HepG2 (cell line): ENCODE data around the gene NRSN2. TPM values are rescaled to one million over a fixed set of nuclear protein-coding genes. Genes with fewer than 3 reads are reported as not detected.

Source experiments
- ETV6 ChIP-seq: sonication (generic); formaldehyde crosslinking; conservative IDR thresholded peaks from 2 replicates; pipeline ENCODE4 v1.4.0; 2020; ENCODE audit warnings: missing genetic modification reagents
- KLF12 ChIP-seq: sonication (generic); formaldehyde crosslinking; IDR thresholded peaks from 2 replicates; pipeline ENCODE4 v1.4.0; 2020; ENCODE audit warnings: missing genetic modification reagents, borderline replicate concordance
- NCOA2 ChIP-seq: sonication (generic); formaldehyde crosslinking; IDR thresholded peaks from 2 replicates; pipeline ENCODE4 v1.8.0; 2022; ENCODE audit warnings: inconsistent platforms
- NFYB ChIP-seq: sonication (generic); formaldehyde crosslinking; IDR thresholded peaks from 2 replicates; pipeline ENCODE4 v1.4.0; 2020; ENCODE audit warnings: missing genetic modification reagents
- NPAS2 ChIP-seq: sonication (generic); formaldehyde crosslinking; IDR thresholded peaks from 2 replicates; pipeline ENCODE4 v1.8.0; 2022; ENCODE audit warnings: mild to moderate bottlenecking, missing genetic modification reagents, borderline replicate concordance
- NR3C1 ChIP-seq: sonication (generic); formaldehyde crosslinking; IDR thresholded peaks from 2 replicates; pipeline ENCODE4 v1.4.0; 2020; ENCODE audit warnings: missing genetic modification reagents
- POLR2AphosphoS2 ChIP-seq: IDR thresholded peaks from 2 replicates; pipeline ENCODE4 v1.6.1; 2011; ENCODE audit warnings: low read depth, low read length, improper control_type of control experiment
- PTBP1 ChIP-seq: fragments of 200-400 bp; formaldehyde crosslinking; IDR thresholded peaks from 2 replicates; pipeline ENCODE4 v1.6.1; 2018; ENCODE audit warnings: low read length, low read depth; ENCODE audit not compliant: poor library complexity, severe bottlenecking
- SNRNP70 ChIP-seq: fragments of 200-400 bp; formaldehyde crosslinking; IDR thresholded peaks from 2 replicates; pipeline ENCODE4 v1.6.1; 2017; ENCODE audit warnings: mild to moderate bottlenecking, low read depth, low read length, moderate library complexity
- SP1 ChIP-seq, 2 experiments: fragments of 450-650 bp in 1 of 2; sonication (generic) in 1 of 2; formaldehyde crosslinking in 1 of 2; IDR thresholded peaks; 2 replicates each; pipeline versions ENCODE4 v1.4.0 to v1.6.1; 2016 to 2020; ENCODE audit warnings: missing genetic modification reagents in 1 of 2
- SYNCRIP ChIP-seq: fragments of 200-400 bp; formaldehyde crosslinking; IDR thresholded peaks from 2 replicates; pipeline ENCODE4 v1.6.1; 2018; ENCODE audit warnings: mild to moderate bottlenecking, low read depth, low read length; ENCODE audit not compliant: insufficient read depth
- ZNF557 ChIP-seq: sonication (generic); formaldehyde crosslinking; IDR thresholded peaks from 2 replicates; pipeline ENCODE4 v1.4.0; 2020; ENCODE audit warnings: missing genetic modification reagents
- ZNF709 ChIP-seq: sonication (generic); formaldehyde crosslinking; IDR thresholded peaks from 2 replicates; pipeline ENCODE4 v1.5.0; 2020; ENCODE audit warnings: mild to moderate bottlenecking, missing genetic modification reagents
- ZNF782 ChIP-seq: sonication (generic); formaldehyde crosslinking; IDR thresholded peaks from 2 replicates; pipeline ENCODE4 v1.4.0; 2020; ENCODE audit warnings: missing genetic modification reagents, mild to moderate bottlenecking, borderline replicate concordance
- polyA plus RNA-seq, 8 experiments: library from polyadenylated mRNA; depleted of rRNA in 3 of 8; stranded (reverse) in 7 of 8; unstranded in 1 of 8; fragments of >200 nt; fragmentation: Illumina TruSeq in 4 of 8; extraction: Trizol in 4 of 8; gene quantifications; 2 replicates each; pipeline versions ENCODE4 v1.2.1 to v1.2.3, GENCODE V29; 2011 to 2016; ENCODE audit warnings: low read depth in 4 of 8, missing spikeins in 1 of 8, mixed read lengths in 1 of 8; ENCODE audit not compliant: insufficient read depth in 1 of 8
- total RNA-seq, 5 experiments: library from RNA; depleted of rRNA; stranded (reverse); fragments of >200 nt; fragmentation: Illumina TruSeq; extraction: Trizol; gene quantifications; 2 replicates each; pipeline ENCODE4 v1.2.3, GENCODE V29; 2016; ENCODE audit warnings: low read depth in 1 of 5
- TF ChIP-seq, protein P1 (sequence below): fragments of 450-650 bp; IDR thresholded peaks from 2 replicates; pipeline ENCODE4 v1.6.1; 2017; ENCODE audit warnings: mild to moderate bottlenecking
- TF ChIP-seq, protein P2 (sequence below): fragments of 450-650 bp; IDR thresholded peaks from 2 replicates; pipeline ENCODE4 v1.6.1; 2017
- TF ChIP-seq, protein P3 (sequence below): sonication (generic); formaldehyde crosslinking; IDR thresholded peaks from 2 replicates; pipeline ENCODE4 v1.5.1; 2020; ENCODE audit warnings: missing genetic modification reagents, mild to moderate bottlenecking, borderline replicate concordance
- TF ChIP-seq, protein P4 (sequence below): IDR thresholded peaks from 2 replicates; pipeline ENCODE4 v1.6.1; 2016; ENCODE audit warnings: low read depth, borderline replicate concordance
- TF ChIP-seq, protein P5 (sequence below): fragments of 450-650 bp; IDR thresholded peaks from 2 replicates; pipeline ENCODE4 v1.6.1; 2016
- TF ChIP-seq, protein P6 (sequence below): sonication (generic); formaldehyde crosslinking; IDR thresholded peaks from 2 replicates; pipeline ENCODE4 v1.8.0; 2022; ENCODE audit warnings: missing genetic modification reagents, mild to moderate bottlenecking, moderate library complexity, borderline replicate concordance

The NRSN2 gene
- total and polyA plus RNA-seq, 2 of the 13 experiments (the other 11 are each of a cell fraction or from before 2014, with no cell fraction given) = 32.3 to 49.4 TPM

DNA sequence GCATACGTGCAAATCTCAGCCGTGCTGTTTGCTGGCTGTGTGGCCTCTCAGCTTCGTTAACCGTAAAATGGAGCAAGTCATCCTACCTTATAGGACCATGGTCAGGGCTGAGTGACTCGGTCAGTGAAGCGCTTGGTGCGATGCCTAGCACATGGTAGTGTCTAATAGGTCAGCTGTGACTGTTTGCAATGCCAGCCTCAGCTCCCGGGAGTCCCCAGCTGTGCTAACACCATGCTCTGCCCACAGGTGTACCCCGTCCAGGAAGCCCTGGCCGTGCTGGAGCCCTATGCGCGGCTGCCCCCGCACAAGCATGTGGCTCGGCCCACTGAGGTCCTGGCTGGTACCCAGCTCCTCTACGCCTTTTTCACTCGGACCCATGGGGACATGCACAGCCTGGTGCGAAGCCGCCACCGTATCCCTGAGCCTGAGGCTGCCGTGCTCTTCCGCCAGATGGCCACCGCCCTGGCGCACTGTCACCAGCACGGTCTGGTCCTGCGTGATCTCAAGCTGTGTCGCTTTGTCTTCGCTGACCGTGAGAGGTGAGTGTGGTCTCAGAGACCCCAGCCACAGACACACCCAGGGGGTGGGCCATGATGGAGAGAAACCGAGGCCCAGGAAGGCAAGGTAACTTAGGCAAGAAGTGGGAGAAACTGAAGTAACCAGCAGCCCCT, 44.3 kb downstream of the NRSN2 start (continued):
- TF ChIP-seq ZNF782 (CRISPR knock-in tag) = no peak
- TF ChIP-seq NR3C1 = no peak
- TF ChIP-seq, protein P1, sequence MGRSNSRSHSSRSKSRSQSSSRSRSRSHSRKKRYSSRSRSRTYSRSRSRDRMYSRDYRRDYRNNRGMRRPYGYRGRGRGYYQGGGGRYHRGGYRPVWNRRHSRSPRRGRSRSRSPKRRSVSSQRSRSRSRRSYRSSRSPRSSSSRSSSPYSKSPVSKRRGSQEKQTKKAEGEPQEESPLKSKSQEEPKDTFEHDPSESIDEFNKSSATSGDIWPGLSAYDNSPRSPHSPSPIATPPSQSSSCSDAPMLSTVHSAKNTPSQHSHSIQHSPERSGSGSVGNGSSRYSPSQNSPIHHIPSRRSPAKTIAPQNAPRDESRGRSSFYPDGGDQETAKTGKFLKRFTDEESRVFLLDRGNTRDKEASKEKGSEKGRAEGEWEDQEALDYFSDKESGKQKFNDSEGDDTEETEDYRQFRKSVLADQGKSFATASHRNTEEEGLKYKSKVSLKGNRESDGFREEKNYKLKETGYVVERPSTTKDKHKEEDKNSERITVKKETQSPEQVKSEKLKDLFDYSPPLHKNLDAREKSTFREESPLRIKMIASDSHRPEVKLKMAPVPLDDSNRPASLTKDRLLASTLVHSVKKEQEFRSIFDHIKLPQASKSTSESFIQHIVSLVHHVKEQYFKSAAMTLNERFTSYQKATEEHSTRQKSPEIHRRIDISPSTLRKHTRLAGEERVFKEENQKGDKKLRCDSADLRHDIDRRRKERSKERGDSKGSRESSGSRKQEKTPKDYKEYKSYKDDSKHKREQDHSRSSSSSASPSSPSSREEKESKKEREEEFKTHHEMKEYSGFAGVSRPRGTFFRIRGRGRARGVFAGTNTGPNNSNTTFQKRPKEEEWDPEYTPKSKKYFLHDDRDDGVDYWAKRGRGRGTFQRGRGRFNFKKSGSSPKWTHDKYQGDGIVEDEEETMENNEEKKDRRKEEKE = no peak
- TF ChIP-seq ZNF709 = 0 out of 2 replicates have a peak, but pooled peaks have one; percentile 35
- TF ChIP-seq SNRNP70 = no peak
- no peak for TF ChIP-seq KLF12
- no peak for TF ChIP-seq PTBP1
- no peak for TF ChIP-seq SP1 (IDR thresholded peaks at IDR 0.05)
- TF ChIP-seq SP1 (CRISPR knock-in tag; IDR thresholded peaks at IDR 0.05) = no peak
- no peak for TF ChIP-seq ETV6 (CRISPR knock-in tag)
- TF ChIP-seq, protein P2, sequence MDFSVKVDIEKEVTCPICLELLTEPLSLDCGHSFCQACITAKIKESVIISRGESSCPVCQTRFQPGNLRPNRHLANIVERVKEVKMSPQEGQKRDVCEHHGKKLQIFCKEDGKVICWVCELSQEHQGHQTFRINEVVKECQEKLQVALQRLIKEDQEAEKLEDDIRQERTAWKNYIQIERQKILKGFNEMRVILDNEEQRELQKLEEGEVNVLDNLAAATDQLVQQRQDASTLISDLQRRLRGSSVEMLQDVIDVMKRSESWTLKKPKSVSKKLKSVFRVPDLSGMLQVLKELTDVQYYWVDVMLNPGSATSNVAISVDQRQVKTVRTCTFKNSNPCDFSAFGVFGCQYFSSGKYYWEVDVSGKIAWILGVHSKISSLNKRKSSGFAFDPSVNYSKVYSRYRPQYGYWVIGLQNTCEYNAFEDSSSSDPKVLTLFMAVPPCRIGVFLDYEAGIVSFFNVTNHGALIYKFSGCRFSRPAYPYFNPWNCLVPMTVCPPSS = no peak
- no peak for TF ChIP-seq POLR2AphosphoS2
- no peak for TF ChIP-seq NCOA2 (CRISPR knock-in tag)
- no peak for TF ChIP-seq NFYB (CRISPR knock-in tag)
- TF ChIP-seq, protein P3, sequence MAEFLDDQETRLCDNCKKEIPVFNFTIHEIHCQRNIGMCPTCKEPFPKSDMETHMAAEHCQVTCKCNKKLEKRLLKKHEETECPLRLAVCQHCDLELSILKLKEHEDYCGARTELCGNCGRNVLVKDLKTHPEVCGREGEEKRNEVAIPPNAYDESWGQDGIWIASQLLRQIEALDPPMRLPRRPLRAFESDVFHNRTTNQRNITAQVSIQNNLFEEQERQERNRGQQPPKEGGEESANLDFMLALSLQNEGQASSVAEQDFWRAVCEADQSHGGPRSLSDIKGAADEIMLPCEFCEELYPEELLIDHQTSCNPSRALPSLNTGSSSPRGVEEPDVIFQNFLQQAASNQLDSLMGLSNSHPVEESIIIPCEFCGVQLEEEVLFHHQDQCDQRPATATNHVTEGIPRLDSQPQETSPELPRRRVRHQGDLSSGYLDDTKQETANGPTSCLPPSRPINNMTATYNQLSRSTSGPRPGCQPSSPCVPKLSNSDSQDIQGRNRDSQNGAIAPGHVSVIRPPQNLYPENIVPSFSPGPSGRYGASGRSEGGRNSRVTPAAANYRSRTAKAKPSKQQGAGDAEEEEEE (CRISPR knock-in tag) = 0 out of 2 replicates have a peak, but pooled peaks have one; percentile 28
- no peak for TF ChIP-seq NPAS2 (CRISPR knock-in tag)
- TF ChIP-seq SYNCRIP = no peak
- TF ChIP-seq, protein P4, sequence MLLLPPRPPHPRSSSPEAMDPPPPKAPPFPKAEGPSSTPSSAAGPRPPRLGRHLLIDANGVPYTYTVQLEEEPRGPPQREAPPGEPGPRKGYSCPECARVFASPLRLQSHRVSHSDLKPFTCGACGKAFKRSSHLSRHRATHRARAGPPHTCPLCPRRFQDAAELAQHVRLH (CRISPR knock-in tag) = no peak
- TF ChIP-seq, protein P5, sequence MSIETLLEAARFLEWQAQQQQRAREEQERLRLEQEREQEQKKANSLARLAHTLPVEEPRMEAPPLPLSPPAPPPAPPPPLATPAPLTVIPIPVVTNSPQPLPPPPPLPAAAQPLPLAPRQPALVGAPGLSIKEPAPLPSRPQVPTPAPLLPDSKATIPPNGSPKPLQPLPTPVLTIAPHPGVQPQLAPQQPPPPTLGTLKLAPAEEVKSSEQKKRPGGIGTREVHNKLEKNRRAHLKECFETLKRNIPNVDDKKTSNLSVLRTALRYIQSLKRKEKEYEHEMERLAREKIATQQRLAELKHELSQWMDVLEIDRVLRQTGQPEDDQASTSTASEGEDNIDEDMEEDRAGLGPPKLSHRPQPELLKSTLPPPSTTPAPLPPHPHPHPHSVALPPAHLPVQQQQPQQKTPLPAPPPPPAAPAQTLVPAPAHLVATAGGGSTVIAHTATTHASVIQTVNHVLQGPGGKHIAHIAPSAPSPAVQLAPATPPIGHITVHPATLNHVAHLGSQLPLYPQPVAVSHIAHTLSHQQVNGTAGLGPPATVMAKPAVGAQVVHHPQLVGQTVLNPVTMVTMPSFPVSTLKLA = no peak
- TF ChIP-seq, protein P6, sequence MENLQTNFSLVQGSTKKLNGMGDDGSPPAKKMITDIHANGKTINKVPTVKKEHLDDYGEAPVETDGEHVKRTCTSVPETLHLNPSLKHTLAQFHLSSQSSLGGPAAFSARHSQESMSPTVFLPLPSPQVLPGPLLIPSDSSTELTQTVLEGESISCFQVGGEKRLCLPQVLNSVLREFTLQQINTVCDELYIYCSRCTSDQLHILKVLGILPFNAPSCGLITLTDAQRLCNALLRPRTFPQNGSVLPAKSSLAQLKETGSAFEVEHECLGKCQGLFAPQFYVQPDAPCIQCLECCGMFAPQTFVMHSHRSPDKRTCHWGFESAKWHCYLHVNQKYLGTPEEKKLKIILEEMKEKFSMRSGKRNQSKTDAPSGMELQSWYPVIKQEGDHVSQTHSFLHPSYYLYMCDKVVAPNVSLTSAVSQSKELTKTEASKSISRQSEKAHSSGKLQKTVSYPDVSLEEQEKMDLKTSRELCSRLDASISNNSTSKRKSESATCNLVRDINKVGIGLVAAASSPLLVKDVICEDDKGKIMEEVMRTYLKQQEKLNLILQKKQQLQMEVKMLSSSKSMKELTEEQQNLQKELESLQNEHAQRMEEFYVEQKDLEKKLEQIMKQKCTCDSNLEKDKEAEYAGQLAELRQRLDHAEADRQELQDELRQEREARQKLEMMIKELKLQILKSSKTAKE = no peak
- TF ChIP-seq ZNF557 (CRISPR knock-in tag) = no peak
